ENCODE measurements around the gene TRAFD1. TPM values are rescaled to one million over a fixed set of nuclear protein-coding genes. Genes with fewer than 3 reads are reported as not detected.

Gene TRAFD1
- total and polyA plus RNA-seq, 9 of the 15 experiments (the other 6 are each of a cell fraction or from before 2014, with no cell fraction given): 41.3 to 85.5 (median 54.5) TPM

DNA sequence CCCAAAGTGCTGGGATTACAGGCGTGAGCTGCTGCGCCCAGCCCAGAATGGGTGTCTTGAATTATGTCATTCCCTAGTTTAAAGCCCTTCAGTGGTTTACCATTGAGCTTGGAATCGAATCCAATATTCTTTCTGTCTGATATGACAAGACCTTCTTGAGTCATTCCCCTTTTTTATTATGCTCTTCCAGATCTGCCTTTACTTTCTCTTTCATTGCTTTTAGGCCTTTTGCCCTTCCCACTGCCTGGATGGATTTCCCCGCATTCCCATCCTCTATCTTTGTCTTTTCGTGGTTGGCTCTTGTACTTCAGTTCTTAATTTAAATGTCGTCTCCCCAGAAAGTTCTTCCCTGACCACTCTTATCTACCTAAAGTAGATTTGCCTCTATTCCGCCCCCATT is 1.6 kb downstream of the TRAFD1 start:
- H3K4me2 ChIP-seq (ENCODE audit: insufficient read depth, low read length): peak overlapping the region; percentile 96
- no peaks in the 10 kb centered on the region for H3K27me3 ChIP-seq (ENCODE audit: control insufficient read depth in 2 of 2, insufficient read depth in 2 of 2, low read length in 2 of 2)
- H3K4me1 ChIP-seq (replicated peaks in 1 of 2; ENCODE audit: control insufficient read depth in 2 of 2, insufficient read depth in 2 of 2, low read length in 2 of 2): peaks cover 48 to 50% of the 10 kb centered on the region in 2 experiments
- no peak overlapping the region for H2AFZ ChIP-seq (ENCODE audit: low read depth, low read length)
- H3K9me3 ChIP-seq (replicated peaks; ENCODE audit: control insufficient read depth, insufficient read depth, low read depth, low read length): no peaks in the 10 kb centered on the region
- in situ Hi-C loops (cut with MboI): no loop called here
- no peak overlapping the region for H3K27ac ChIP-seq (ENCODE audit: extremely low read depth, low read depth, low read length)
- 45% methylated on average over 7 of the region's 7 CpGs for WGBS (ENCODE audit: insufficient coverage, low coverage, missing lambda C conversion rate)
- ChIA-PET CTCF (ENCODE audit: low intra/inter-chr PET ratio) (no interaction called here), POLR2A (interaction anchor here (0.6 to 3.2 kb wide), 5 partner anchors 11 to 35 kb away, joined by 4 to 45 read pairs (median 6); partner anchors contain the start of gene NAA25)
- peaks cover 8% of the 10 kb centered on the region; the same call in 2 of the 3 replicates for H3K36me3 ChIP-seq (ENCODE audit: control insufficient read depth, insufficient read depth, low read length)
- intact Hi-C loops (cut with micrococcal nuclease): no loop called here
- H3K9ac ChIP-seq (ENCODE audit: insufficient read depth in 1 of 2, low read depth in 2 of 2, low read length in 2 of 2): peak overlapping the region; percentile 84 to 99; a peak in 2 of 4 replicates
- peak overlapping the region; percentile 88; the same call in 1 of the 2 replicates for H3K4me3 ChIP-seq
- no peaks in the 10 kb centered on the region for H3K9me1 ChIP-seq (ENCODE audit: control insufficient read depth, insufficient read depth, low read length)
- no TSS peak for BruUV-seq (replicated peaks)
- TF ChIP-seq THRB (CRISPR knock-in tag; conservative IDR thresholded peaks at IDR 0.05) (no peak), GABPB1 (CRISPR knock-in tag; IDR thresholded peaks at IDR 0.05) (0 out of 2 replicates have a peak, but pooled peaks have one; percentile 18), HNRNPH1 (optimal IDR thresholded peaks at IDR 0.05; ENCODE audit: low read depth, low read length) (no peak), NBN (IDR thresholded peaks at IDR 0.05; ENCODE audit: low read depth) (no peak)
- TF ChIP-seq, protein P1, sequence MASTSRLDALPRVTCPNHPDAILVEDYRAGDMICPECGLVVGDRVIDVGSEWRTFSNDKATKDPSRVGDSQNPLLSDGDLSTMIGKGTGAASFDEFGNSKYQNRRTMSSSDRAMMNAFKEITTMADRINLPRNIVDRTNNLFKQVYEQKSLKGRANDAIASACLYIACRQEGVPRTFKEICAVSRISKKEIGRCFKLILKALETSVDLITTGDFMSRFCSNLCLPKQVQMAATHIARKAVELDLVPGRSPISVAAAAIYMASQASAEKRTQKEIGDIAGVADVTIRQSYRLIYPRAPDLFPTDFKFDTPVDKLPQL (IDR thresholded peaks at IDR 0.05; ENCODE audit: extremely low read depth, insufficient read length): no peak
- no peaks in the 10 kb centered on the region for H4K20me1 ChIP-seq (replicated peaks; ENCODE audit: control insufficient read depth, insufficient read depth, low read length)
- H3K79me2 ChIP-seq (ENCODE audit: control insufficient read depth, insufficient read depth, low read length): peaks cover 60% of the 10 kb centered on the region
- ATAC-seq (no peak), DNase-seq (ENCODE audit: extremely low read depth in 1 of 4, low spot score in 3 of 4) (no peak), FAIRE-seq (no peak)
